Measurements from ENCODE around the gene CAMSAP1. TPM values are rescaled to one million over a fixed set of nuclear protein-coding genes. Genes with fewer than 3 reads are reported as not detected.
"Not testable (repeated sequence)": the region's sequence is repeated elsewhere in the genome, so short reads cannot be mapped to it uniquely, and the experiment has no call there.

The CAMSAP1 gene
- total RNA-seq, 4 donors from 2014 or later = 31.2 to 85.3 (median 51.6) TPM

GRCh38 chr9:135945969-135946368 is 38.6 kb upstream of the CAMSAP1 start:
- Histone ChIP-seq H3K4me3 (no peak overlapping the region), H3K27ac (no peak overlapping the region), H3K4me1 (peaks cover 0 to 12% (median 4%) of the 10 kb centered on the region in 3 donors), H3K36me3 (peaks cover 27 to 93% (median 44%) of the 10 kb centered on the region in 3 donors), H3K27me3 (no peaks in the 10 kb centered on the region), H3K9me3 (no peaks in the 10 kb centered on the region)
- TF ChIP-seq POLR2A (IDR thresholded peaks at IDR 0.05) = no peak
- TF ChIP-seq, protein P1, sequence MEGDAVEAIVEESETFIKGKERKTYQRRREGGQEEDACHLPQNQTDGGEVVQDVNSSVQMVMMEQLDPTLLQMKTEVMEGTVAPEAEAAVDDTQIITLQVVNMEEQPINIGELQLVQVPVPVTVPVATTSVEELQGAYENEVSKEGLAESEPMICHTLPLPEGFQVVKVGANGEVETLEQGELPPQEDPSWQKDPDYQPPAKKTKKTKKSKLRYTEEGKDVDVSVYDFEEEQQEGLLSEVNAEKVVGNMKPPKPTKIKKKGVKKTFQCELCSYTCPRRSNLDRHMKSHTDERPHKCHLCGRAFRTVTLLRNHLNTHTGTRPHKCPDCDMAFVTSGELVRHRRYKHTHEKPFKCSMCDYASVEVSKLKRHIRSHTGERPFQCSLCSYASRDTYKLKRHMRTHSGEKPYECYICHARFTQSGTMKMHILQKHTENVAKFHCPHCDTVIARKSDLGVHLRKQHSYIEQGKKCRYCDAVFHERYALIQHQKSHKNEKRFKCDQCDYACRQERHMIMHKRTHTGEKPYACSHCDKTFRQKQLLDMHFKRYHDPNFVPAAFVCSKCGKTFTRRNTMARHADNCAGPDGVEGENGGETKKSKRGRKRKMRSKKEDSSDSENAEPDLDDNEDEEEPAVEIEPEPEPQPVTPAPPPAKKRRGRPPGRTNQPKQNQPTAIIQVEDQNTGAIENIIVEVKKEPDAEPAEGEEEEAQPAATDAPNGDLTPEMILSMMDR (IDR thresholded peaks at IDR 0.05) = no peak
- DNase-seq = no peak
- WGBS, 2 donors = 95 to 99% methylated on average over 8 to 12 of the region's 18 CpGs
- intact Hi-C loops (cut with DNase I) = no loop called here

- peaks cover 24 to 99% (median 49%) of the 10 kb centered on the region in 3 donors for H3K36me3 ChIP-seq
- 90 to 91% methylated on average over 29 to 32 of the region's 36 CpGs for WGBS, 2 donors
- no peaks in the 10 kb centered on the region for H3K27me3 ChIP-seq
- no peak overlapping the region for H3K4me3 ChIP-seq
- H3K9me3 ChIP-seq = no peaks in the 10 kb centered on the region
- no peak for TF ChIP-seq POLR2A (IDR thresholded peaks at IDR 0.05)
- TF ChIP-seq, protein P1 (IDR thresholded peaks at IDR 0.05) = no peak
- DNase-seq = no peak
- H3K27ac ChIP-seq = no peak overlapping the region
- intact Hi-C loops (cut with DNase I) = no loop called here
- no peaks in the 10 kb centered on the region for H3K4me1 ChIP-seq
Observed at GRCh38 chr9:135944444-135945252, 37.3 kb upstream of the CAMSAP1 start.

- H3K27ac ChIP-seq; DNase-seq; intact Hi-C loops (cut with DNase I); H3K9me3 ChIP-seq; H3K4me3 ChIP-seq; H3K4me1 ChIP-seq; H3K27me3 ChIP-seq: not testable (repeated sequence)
- H3K36me3 ChIP-seq = peaks cover 27 to 100% (median 50%) of the 10 kb centered on the region in 3 donors
- 88 to 94% methylated on average over 6 of the region's 6 CpGs for WGBS, 2 donors
Observed at GRCh38 chr9:135943604-135944003, 36.3 kb upstream of the CAMSAP1 start.

DNA sequence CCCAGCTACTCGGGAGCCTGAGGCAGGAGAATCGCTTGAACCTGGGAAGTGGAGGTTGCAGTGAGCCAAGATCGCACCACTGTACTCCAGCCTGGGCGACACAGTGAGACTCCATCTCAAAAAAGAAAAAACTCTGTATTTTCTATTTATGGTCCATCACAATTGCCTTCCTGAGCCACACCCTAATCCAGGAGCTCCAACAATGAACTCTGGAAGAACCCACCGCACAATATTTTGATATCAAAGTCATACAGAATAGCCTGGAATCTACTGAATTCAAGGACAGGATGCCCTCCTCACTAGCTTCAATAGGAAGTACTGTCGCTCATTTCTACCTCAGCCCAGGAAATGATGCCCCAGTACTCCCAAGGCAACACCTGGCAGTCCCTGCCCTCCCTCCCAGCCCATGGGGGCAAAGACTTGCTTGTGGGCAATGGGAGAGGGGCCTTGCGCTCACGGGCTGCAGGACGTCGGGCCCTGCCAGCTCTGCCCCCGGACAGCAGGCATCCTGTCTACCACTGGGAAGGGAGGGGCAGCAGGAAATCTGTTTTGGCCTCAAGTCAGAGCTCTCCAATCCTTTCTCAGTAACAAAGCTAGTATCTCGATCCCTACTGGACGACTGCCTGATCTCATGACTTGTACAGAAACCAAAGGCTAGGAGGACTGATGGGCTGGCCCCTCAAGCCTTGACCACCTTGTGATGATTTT is 34.1 kb upstream of the CAMSAP1 start:
- 75 to 84% methylated on average over 7 of the region's 13 CpGs for WGBS, 2 donors
- H3K4me3 ChIP-seq = no peak overlapping the region
- H3K9me3 ChIP-seq = no peaks in the 10 kb centered on the region
- TF ChIP-seq POLR2A (IDR thresholded peaks at IDR 0.05) = no peak
- TF ChIP-seq, protein P1 (IDR thresholded peaks at IDR 0.05) = no peak
- H3K4me1 ChIP-seq = no peaks in the 10 kb centered on the region
- H3K36me3 ChIP-seq = peaks cover 36 to 100% (median 48%) of the 10 kb centered on the region in 3 donors
- no peak for DNase-seq
- intact Hi-C loops (cut with DNase I) = no loop called here
- H3K27ac ChIP-seq = peak overlapping the region in 2 of 4 donors; percentile 42 to 58
- no peaks in the 10 kb centered on the region for H3K27me3 ChIP-seq

GRCh38 chr9:135939351-135940265 is 32.3 kb upstream of the CAMSAP1 start:
- no peak overlapping the region for H3K4me3 ChIP-seq
- H3K9me3 ChIP-seq = no peaks in the 10 kb centered on the region
- peaks cover 19 to 100% (median 31%) of the 10 kb centered on the region in 3 donors for H3K36me3 ChIP-seq
- 79 to 82% methylated on average over 21 to 23 of the region's 33 CpGs for WGBS, 2 donors
- intact Hi-C loops (cut with DNase I) = no loop called here
- TF ChIP-seq, protein P1 (IDR thresholded peaks at IDR 0.05) = no peak
- TF ChIP-seq POLR2A (IDR thresholded peaks at IDR 0.05) = no peak
- H3K27ac ChIP-seq = no peak overlapping the region
- no peaks in the 10 kb centered on the region for H3K27me3 ChIP-seq
- DNase-seq = no peak
- H3K4me1 ChIP-seq = no peaks in the 10 kb centered on the region

Data from esophagus squamous epithelium (tissue), 5 donors.